Thyroid gland (tissue), 4 donors: ENCODE measurements around the gene ENOX2.

Source experiments
- CTCF ChIP-seq, 6 experiments: fragments of 200-600 bp in 3 of 6; fragments of 450-650 bp in 3 of 6; sonication (generic) in 3 of 6; IDR thresholded peaks; one replicate each; pipeline ENCODE4 v1.5.1; 2016 to 2019; ENCODE audit warnings: antibody characterized with exemption in 6 of 6, mild to moderate bottlenecking in 2 of 6, inconsistent platforms in 1 of 6, moderate library complexity in 1 of 6
- POLR2A ChIP-seq, 2 donors: fragments of 450-650 bp; IDR thresholded peaks; one replicate each; pipeline ENCODE4 v1.6.1; 2017; ENCODE audit warnings: antibody characterized with exemption in 2 of 2, mild to moderate bottlenecking in 2 of 2, moderate library complexity in 1 of 2

- TF ChIP-seq CTCF (IDR thresholded peaks at IDR 0.05): no peak
- no peak for TF ChIP-seq POLR2A (IDR thresholded peaks at IDR 0.05)
Observed at GRCh38 chrX:130654409-130654950, 248.5 kb downstream of the ENOX2 start.
